ENCODE measurements around the gene SMARCD3.
A peak's percentile ranks its signal among the peaks of the same experiment; 100 is the strongest.

The SMARCD3 gene

DNA sequence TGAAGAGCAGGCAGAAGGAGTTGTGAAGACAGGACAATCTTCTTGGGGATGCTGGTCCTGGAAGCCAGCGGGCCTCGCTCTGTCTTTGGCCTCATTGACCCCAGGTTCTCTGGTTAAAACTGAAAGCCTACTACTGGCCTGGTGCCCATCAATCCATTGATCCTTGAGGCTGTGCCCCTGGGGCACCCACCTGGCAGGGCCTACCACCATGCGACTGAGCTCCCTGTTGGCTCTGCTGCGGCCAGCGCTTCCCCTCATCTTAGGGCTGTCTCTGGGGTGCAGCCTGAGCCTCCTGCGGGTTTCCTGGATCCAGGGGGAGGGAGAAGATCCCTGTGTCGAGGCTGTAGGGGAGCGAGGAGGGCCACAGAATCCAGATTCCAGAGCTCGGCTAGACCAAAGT, 14.7 kb downstream of the SMARCD3 start:
- H3K4me3 Mint-ChIP-seq: peak overlapping the region; percentile 98 to 99 (median 99)

DNA sequence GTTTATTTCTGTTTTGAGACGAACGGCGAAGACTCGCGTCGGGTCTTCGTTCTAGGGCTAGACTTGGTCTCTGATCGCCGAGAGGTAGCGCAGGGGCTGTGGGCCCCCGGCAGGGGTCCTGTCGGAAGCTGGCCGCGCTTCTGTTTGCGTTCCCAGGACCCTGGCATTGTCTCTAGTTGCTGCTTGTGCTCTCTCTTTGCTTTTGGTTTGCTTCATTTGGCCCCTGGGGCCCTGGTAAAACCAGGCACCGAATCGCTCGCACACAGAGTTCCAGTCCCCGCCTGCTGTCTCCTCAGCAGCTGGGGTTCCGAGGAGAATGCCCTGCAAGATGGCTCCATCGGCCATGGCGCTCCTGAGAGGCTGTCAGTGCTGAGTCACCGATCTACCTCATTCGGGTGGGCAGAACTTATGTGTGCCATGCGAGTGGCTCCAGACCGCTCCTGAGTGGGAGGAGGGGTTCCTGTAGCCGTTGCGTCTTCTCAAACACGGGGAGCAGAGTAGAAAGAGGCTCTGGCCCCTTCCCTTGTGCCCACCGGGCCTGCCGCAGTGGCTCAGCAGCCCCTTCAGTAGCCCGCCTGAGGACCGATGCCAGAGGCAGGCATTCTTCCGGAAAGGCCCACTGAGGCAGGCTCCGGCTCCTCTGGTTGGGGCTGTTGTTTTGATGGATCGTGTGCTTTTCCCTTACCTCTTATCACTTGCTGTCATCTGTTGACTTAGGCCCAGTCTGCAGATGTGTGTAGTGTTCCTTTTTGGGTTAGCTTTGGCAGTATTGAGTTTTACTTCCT, 15.4 kb downstream of the SMARCD3 start:
- peaks cover 22% of the 10 kb centered on the region for H3K4me1 Mint-ChIP-seq
- TF ChIP-seq, protein P1, sequence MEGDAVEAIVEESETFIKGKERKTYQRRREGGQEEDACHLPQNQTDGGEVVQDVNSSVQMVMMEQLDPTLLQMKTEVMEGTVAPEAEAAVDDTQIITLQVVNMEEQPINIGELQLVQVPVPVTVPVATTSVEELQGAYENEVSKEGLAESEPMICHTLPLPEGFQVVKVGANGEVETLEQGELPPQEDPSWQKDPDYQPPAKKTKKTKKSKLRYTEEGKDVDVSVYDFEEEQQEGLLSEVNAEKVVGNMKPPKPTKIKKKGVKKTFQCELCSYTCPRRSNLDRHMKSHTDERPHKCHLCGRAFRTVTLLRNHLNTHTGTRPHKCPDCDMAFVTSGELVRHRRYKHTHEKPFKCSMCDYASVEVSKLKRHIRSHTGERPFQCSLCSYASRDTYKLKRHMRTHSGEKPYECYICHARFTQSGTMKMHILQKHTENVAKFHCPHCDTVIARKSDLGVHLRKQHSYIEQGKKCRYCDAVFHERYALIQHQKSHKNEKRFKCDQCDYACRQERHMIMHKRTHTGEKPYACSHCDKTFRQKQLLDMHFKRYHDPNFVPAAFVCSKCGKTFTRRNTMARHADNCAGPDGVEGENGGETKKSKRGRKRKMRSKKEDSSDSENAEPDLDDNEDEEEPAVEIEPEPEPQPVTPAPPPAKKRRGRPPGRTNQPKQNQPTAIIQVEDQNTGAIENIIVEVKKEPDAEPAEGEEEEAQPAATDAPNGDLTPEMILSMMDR (IDR thresholded peaks at IDR 0.05; ENCODE audit: unreplicated experiment in 3 of 3): no peak
- H3K27ac Mint-ChIP-seq: peak overlapping the region; percentile 79 to 89 (median 86)
- no peaks in the 10 kb centered on the region for H3K27me3 Mint-ChIP-seq (ENCODE audit: low read depth)
- H3K36me3 Mint-ChIP-seq (ENCODE audit: low read depth): peaks cover 4% of the 10 kb centered on the region
- no peaks in the 10 kb centered on the region for H3K9me3 Mint-ChIP-seq
- H3K4me3 Mint-ChIP-seq: peak overlapping the region; percentile 98 to 99 (median 99)

More for the DNA sequence above, 14.7 kb downstream of the SMARCD3 start:
- Mint-ChIP-seq H3K9me3 (no peaks in the 10 kb centered on the region), H3K27me3 (ENCODE audit: low read depth) (no peaks in the 10 kb centered on the region), H3K4me1 (peaks cover 19% of the 10 kb centered on the region), H3K36me3 (ENCODE audit: low read depth) (peaks cover 4% of the 10 kb centered on the region), H3K27ac (peak overlapping the region in 2 of 3 experiments; percentile 79 to 89)
- TF ChIP-seq, protein P1 (IDR thresholded peaks at IDR 0.05; ENCODE audit: unreplicated experiment in 3 of 3): no peak

DNA sequence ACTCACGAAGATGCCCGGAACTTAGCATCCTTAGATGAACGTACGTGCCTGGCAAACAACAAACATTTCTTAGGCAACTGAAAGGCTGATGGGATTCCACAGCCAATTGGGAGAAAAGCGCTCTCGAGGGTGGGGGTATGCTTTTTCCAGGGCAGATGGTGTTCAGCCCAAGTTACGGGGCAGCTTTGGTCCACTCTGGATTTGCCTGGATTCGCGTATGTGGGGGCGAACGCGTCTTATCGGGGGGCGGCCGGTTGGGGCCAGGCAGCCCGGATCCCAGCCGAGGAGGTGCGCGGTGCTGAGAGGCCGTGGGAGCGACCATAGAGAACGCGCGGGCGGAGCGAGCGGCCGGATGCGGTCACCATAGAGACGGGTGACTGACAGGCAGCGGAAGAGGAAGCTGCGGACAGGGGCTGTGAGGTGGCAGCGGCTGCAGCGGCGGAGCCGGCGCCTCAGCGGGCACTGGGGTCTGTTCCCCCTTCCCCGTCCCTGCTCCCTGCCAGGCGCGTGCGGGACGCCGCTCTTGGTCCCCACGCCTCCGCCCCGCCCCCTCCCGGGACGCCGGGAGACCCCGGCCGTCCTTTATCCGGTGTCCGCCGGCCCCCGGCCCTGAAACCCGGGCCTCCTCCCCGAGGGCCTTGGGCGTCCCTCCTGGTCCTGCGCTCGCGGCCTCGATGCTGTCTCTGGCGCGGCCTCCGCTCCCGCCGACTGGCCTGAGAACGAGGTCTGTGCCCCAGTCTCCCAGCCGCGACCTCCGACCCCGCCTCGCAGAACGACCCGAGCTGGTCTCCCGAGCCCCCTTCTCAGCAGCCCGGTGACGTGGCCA, 16.2 kb downstream of the SMARCD3 start, which contains the start of gene CHPF2:
Gene CHPF2 (plus strand): TSS at position 393 of the 826 bp plus-strand sequence. CDS start 1,529 bp downstream, outside the sequence.
- H3K4me1 Mint-ChIP-seq: peaks cover 28% of the 10 kb centered on the region
- no peaks in the 10 kb centered on the region for H3K27me3 Mint-ChIP-seq (ENCODE audit: low read depth)
- H3K27ac Mint-ChIP-seq: peak within 1 kb of the TSS; percentile 90 to 93 (median 93)
- no peaks in the 10 kb centered on the region for H3K9me3 Mint-ChIP-seq
- H3K4me3 Mint-ChIP-seq: peak within 1 kb of the TSS; percentile 99
- peaks cover 4% of the 10 kb centered on the region for H3K36me3 Mint-ChIP-seq (ENCODE audit: low read depth)
- TF ChIP-seq, protein P1 (IDR thresholded peaks at IDR 0.05; ENCODE audit: unreplicated experiment in 3 of 3): no peak

DNA sequence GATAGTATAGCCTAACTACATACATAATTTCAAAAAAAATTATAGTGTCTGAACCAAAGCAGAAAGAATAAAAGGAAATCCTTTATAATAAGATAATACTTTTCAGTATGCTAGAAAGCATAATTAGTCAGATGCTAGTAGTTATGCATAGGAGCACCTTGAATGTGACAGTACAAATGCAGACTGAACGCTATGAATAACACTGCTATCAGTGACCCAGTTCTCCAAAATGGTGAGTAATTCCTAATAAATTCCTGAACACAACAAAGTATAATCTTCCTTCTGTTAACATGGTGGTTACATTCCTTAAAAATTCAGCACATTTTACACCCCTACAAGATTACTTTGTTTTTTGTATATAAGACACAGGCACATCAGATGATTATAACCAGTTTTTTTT, 17.4 kb downstream of the SMARCD3 start:
- TF ChIP-seq, protein P1 (IDR thresholded peaks at IDR 0.05; ENCODE audit: unreplicated experiment in 3 of 3): no peak
- H3K27ac Mint-ChIP-seq: peak overlapping the region in 1 of 3 experiments; percentile 93
- peaks cover 41% of the 10 kb centered on the region for H3K4me1 Mint-ChIP-seq
- no peaks in the 10 kb centered on the region for H3K9me3 Mint-ChIP-seq
- H3K27me3 Mint-ChIP-seq (ENCODE audit: low read depth): no peaks in the 10 kb centered on the region
- H3K4me3 Mint-ChIP-seq: peak overlapping the region; percentile 95 to 99 (median 99)
- H3K36me3 Mint-ChIP-seq (ENCODE audit: low read depth): no peaks in the 10 kb centered on the region

DNA sequence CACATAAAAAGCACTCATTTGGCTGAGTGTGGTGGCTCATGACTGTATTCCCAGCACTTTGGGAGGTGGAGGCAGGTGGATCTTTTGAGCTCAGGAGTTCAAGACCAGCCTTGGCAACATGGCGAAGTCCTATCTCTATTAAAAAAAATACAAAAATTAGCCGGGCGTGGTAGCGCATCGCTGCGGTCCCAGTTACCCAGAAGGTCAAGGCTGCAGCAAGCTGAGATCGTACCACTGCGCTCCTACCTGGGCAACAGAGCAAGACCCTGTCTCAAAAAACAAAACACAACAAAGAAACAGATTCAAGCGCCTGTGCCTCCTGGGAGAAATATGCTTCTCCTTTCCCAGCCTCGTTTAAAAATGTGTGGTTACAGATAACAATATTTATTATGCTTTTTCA, 19.2 kb downstream of the SMARCD3 start:
- H3K4me3 Mint-ChIP-seq: no peak overlapping the region
- peaks cover 10% of the 10 kb centered on the region for H3K36me3 Mint-ChIP-seq (ENCODE audit: low read depth)
- H3K4me1 Mint-ChIP-seq: peaks cover 50% of the 10 kb centered on the region
- no peaks in the 10 kb centered on the region for H3K9me3 Mint-ChIP-seq
- TF ChIP-seq, protein P1 (IDR thresholded peaks at IDR 0.05; ENCODE audit: unreplicated experiment in 3 of 3): no peak
- H3K27me3 Mint-ChIP-seq (ENCODE audit: low read depth): no peaks in the 10 kb centered on the region
- H3K27ac Mint-ChIP-seq: no peak overlapping the region

All from nephron (organoid).